ENCODE data around the gene PEAK3.
"Not testable (repeated sequence)": the region's sequence is repeated elsewhere in the genome, so short reads cannot be mapped to it uniquely, and the experiment has no call there.

Gene PEAK3

DNA sequence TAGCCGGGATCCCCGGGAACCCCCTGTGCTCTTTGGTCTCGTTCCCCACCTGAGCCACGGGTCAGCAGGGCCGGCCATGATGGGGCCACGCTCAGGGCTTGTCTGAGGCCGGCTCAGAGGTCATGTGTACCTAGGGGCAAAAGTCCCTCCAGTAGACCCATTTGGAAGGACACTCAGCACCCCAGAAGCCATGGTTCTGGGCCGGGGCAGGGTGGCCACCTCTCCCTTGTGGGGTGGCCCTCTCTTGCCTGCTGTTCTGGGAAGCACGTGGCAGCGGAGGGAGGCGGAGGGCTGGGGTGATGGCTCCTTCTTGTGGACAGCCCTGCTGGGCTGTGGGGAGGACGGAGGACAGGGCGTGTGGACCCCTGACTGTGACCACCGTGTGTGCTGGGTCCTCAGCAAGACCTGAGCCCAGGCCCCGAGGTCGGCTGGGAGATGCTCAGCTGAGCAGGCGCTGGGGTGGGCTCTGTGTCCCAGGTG, 6.4 kb upstream of the PEAK3 start:
- no peak for DNase-seq (ENCODE audit: low read depth)
- H3K4me3 ChIP-seq (ENCODE audit: low read length): no peak overlapping the region
- TF ChIP-seq, protein P1, sequence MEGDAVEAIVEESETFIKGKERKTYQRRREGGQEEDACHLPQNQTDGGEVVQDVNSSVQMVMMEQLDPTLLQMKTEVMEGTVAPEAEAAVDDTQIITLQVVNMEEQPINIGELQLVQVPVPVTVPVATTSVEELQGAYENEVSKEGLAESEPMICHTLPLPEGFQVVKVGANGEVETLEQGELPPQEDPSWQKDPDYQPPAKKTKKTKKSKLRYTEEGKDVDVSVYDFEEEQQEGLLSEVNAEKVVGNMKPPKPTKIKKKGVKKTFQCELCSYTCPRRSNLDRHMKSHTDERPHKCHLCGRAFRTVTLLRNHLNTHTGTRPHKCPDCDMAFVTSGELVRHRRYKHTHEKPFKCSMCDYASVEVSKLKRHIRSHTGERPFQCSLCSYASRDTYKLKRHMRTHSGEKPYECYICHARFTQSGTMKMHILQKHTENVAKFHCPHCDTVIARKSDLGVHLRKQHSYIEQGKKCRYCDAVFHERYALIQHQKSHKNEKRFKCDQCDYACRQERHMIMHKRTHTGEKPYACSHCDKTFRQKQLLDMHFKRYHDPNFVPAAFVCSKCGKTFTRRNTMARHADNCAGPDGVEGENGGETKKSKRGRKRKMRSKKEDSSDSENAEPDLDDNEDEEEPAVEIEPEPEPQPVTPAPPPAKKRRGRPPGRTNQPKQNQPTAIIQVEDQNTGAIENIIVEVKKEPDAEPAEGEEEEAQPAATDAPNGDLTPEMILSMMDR (conservative IDR thresholded peaks at IDR 0.05; ENCODE audit: low read depth, low read length): no peak

DNA sequence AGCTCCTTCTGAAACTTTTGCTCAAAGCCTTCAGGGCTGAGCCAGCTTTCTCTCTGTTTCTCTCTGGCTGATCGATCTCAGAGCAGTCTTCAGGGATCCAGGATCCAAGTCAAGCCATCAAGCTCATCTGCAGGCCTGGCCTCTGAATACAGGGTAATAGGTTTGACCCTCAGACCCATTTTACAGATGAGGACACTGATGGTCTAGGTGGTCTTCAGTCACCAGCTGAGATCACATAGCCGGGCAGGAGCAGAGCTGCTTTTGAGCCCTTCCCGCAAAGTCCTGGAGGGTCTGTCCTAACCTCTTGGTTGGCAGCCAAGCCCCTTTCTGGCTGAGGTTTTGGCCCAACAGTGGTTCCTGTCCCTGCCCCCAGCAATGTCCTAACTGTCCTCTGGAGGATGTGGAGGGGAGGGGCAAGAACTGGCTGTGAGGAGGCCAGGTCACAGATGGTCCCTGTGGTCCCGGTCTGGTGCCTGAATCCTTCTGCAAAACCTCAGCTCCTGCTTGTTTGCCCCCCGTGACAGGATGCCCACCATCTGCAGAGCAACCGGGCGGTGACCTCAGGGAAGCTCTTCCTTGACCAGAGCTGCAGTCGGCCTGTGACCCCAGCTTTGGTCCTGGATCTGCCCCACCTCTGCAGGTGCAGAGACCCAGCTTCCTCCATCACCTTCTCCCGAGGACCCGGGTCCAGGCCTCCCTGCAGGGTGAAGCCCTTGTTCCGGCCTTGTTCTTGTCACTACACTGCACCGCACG, 5.8 kb upstream of the PEAK3 start:
- TF ChIP-seq, protein P1 (conservative IDR thresholded peaks at IDR 0.05; ENCODE audit: low read depth, low read length): no peak
- H3K4me3 ChIP-seq (ENCODE audit: low read length): no peak overlapping the region
- DNase-seq (ENCODE audit: low read depth): no peak

DNA sequence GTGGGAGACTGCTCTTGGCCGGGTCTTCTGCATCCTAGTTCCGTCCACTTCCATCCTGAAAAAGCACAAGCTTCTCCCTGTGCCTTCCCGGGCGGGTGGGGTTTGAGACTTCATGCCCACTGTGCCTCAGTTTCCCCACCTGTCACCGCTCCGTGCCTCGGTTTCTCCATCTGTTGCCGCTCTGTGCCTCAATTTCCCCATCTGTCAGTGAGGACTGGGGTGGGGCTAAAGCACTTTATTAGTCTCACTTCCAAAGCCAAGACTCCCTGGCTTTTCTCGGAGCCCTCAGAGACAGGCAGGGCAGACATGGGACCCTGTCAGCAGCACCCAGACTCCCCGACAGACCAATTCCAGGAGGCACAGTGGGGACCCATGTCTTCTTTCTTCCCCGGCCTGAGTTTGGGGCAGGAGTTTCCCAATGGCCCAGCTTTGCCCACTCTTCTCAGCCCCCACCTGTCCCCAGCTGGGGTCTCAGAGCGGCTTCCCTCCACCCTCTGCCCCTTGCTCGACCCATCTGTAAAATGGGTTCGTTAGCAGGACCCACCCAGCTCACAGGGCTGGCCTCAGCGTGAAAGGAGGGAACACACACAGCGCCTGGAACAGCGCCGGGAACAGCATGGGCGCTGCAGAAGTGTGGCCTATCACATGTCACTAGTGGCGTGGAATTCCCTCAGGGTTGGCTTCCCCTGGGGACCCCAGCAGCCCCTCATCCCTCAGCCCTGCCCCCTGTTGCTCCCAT, 4.6 kb upstream of the PEAK3 start:
- no peak for DNase-seq (ENCODE audit: low read depth)
- TF ChIP-seq, protein P1 (conservative IDR thresholded peaks at IDR 0.05; ENCODE audit: low read depth, low read length): no peak
- no peak overlapping the region for H3K4me3 ChIP-seq (ENCODE audit: low read length)

DNA sequence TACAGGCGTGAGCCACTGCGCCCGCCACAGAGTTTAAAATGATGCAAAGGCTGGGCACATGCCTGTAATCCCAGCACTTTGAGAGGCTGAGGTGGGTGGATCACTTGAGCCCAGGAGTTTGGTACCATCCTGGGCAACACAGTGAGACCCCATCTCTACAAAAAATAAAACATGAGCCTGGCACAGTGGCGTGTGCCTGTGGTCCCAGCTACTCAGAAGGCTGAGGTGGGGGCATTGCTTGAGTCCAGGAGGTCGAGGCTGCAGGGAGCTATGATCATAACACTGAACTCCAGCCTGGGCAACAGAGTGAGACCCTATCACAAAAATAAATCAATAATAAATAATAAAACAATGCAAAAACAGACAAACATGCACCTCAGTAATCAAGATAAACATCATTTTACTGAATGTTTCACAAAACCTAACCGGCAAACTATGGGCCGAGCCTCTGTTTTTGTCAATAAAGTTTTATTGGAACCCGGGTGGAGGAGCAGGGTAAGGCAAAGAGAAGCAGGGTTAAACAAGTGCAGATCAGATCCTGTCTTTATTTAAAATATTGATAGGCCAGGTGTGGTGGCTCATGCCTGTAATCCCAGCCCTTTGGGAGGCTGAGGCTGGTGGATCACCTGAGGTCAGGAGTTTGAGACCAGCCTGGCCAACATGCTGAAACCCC, 2.0 kb upstream of the PEAK3 start:
- DNase-seq (ENCODE audit: low read depth): no peak
- H3K4me3 ChIP-seq (ENCODE audit: low read length): no peak overlapping the region
- TF ChIP-seq, protein P1 (conservative IDR thresholded peaks at IDR 0.05; ENCODE audit: low read depth, low read length): no peak

DNA sequence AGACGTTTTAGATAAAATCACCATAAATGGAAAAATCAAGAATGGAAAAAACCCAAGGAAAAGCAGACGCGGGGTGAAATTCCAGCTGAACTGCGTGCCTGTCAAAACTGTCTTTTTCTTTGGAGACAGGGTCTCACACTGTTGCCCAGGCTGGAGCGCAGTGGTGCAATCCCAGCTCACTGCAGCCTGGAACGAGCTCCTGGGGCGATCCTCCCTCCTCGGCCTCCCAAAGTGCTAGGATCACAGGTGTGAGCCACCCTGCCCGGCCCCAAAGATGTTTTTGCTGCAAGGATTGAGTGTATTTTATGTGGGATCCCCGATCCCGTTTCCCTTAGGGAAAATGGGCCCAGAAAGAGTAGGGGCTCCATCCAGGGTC, 875 bp upstream of the PEAK3 start:
- DNase-seq (ENCODE audit: low read depth): no peak
- no peak overlapping the region for H3K4me3 ChIP-seq (ENCODE audit: low read length)
- TF ChIP-seq, protein P1 (conservative IDR thresholded peaks at IDR 0.05; ENCODE audit: low read depth, low read length): no peak

DNA sequence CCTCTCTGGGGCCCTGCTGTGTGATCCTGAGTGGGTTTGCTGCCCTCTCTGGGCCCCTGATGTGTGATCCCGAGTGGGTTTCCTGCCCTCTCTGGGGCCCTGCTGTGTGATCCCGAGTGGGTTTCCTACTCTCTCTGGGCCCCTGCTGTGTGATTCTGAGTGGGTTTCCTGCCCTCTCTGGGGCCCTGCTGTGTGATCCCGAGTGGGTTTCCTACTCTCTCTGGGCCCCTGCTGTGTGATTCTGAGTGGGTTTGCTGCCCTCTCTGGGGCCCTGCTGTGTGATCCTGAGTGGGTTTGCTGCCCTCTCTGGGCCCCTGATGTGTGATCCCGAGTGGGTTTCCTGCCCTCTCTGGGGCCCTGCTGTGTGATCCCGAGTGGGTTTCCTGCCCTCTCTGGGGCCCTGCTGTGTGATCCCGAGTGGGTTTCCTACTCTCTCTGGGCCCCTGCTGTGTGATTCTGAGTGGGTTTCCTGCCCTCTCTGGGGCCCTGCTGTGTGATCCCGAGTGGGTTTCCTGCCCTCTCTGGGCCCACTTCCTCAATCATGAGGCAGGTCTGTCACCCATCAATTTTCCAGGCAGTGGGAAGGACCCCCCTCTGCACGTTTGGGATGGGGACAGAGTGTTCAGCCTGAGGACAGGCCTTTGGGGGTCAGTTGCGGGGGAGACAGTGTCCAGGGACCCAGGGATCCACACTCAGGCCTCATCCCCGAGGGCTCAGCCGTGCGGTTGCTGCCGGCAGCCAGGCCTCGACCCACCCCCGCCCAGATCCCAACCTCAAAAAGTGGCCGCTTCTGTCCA, 512 bp downstream of the PEAK3 start:
- not testable (repeated sequence) for DNase-seq (ENCODE audit: low read depth); H3K4me3 ChIP-seq (ENCODE audit: low read length)

Measured in retinal pigment epithelial cell (primary cell).